H1 (cell line): ENCODE results near the gene DOHH.

Experiments used
- CREB1 ChIP-seq: IDR thresholded peaks from 2 replicates; pipeline ENCODE4 v1.6.1; 2012; ENCODE audit warnings: inconsistent platforms
- CTCF ChIP-seq, 3 experiments: IDR thresholded peaks; 1 replicate in 2 of 3; 2 replicates in 1 of 3; pipeline versions ENCODE4 v1.5.1 to v1.6.1; 2011; ENCODE audit warnings: low read length in 3 of 3, mild to moderate bottlenecking in 3 of 3, inconsistent platforms in 2 of 3, low read depth in 1 of 3, moderate library complexity in 1 of 3; ENCODE audit not compliant: insufficient read depth in 1 of 3; ENCODE audit errors: control extremely low read depth in 1 of 3
- EGR1 ChIP-seq: IDR thresholded peaks from 2 replicates; pipeline ENCODE4 v1.6.1; 2011; ENCODE audit warnings: low read depth, low read length, borderline replicate concordance
- EP300 ChIP-seq, 2 experiments: IDR thresholded peaks; 1 replicate in 1 of 2; 2 replicates in 1 of 2; pipeline ENCODE4 v1.6.1; 2011 to 2012; ENCODE audit warnings: low read depth in 2 of 2, low read length in 2 of 2, mild to moderate bottlenecking in 2 of 2, borderline replicate concordance in 1 of 2, inconsistent platforms in 1 of 2, moderate library complexity in 1 of 2
- GTF2F1 ChIP-seq: IDR thresholded peaks from 2 replicates; pipeline ENCODE4 v1.6.1; 2012; ENCODE audit warnings: low read depth, low read length, improper control_type of control experiment, borderline replicate concordance
- KDM1A ChIP-seq: fragments of 200-600, 300-600 bp; sonication (generic); IDR thresholded peaks from 2 replicates; pipeline ENCODE4 v1.7.1; 2016; ENCODE audit warnings: mild to moderate bottlenecking, low read length, borderline replicate concordance
- MAX ChIP-seq: IDR thresholded peaks from 2 replicates; pipeline ENCODE4 v1.6.1; 2012; ENCODE audit warnings: inconsistent platforms
- ZNF274 ChIP-seq: IDR thresholded peaks from 2 replicates; pipeline ENCODE4 v1.7.0; 2012; ENCODE audit warnings: low read length, borderline replicate concordance; ENCODE audit errors: extremely low read depth

GRCh38 chr19:3450796-3451411 lies 49.6 kb downstream of the DOHH start:
- TF ChIP-seq ZNF274 (no peak), EP300 (IDR thresholded peaks at IDR 0.05; ENCODE audit: borderline replicate concordance in 1 of 2, low read depth in 2 of 2, low read length in 2 of 2) (no peak), CTCF (IDR thresholded peaks at IDR 0.05; ENCODE audit: control extremely low read depth in 1 of 3, insufficient read depth in 1 of 3, low read depth in 1 of 3, low read length in 3 of 3) (no peak), CREB1 (no peak), EGR1 (no peak), MAX (no peak), GTF2F1 (no peak), KDM1A (no peak)
